Middle frontal gyrus (tissue), 1 donor: ENCODE data around the gene ATP5MC2.
"Not testable (repeated sequence)": the region's sequence is repeated elsewhere in the genome, so short reads cannot be mapped to it uniquely, and the experiment has no call there.

ENCODE experiments used
- DNase-seq: peaks from one replicate; pipeline ENCODE4 v3.0.0-alpha.2; 2015; ENCODE audit warnings: low spot score; ENCODE audit errors: extremely low spot score

The ATP5MC2 gene

DNA sequence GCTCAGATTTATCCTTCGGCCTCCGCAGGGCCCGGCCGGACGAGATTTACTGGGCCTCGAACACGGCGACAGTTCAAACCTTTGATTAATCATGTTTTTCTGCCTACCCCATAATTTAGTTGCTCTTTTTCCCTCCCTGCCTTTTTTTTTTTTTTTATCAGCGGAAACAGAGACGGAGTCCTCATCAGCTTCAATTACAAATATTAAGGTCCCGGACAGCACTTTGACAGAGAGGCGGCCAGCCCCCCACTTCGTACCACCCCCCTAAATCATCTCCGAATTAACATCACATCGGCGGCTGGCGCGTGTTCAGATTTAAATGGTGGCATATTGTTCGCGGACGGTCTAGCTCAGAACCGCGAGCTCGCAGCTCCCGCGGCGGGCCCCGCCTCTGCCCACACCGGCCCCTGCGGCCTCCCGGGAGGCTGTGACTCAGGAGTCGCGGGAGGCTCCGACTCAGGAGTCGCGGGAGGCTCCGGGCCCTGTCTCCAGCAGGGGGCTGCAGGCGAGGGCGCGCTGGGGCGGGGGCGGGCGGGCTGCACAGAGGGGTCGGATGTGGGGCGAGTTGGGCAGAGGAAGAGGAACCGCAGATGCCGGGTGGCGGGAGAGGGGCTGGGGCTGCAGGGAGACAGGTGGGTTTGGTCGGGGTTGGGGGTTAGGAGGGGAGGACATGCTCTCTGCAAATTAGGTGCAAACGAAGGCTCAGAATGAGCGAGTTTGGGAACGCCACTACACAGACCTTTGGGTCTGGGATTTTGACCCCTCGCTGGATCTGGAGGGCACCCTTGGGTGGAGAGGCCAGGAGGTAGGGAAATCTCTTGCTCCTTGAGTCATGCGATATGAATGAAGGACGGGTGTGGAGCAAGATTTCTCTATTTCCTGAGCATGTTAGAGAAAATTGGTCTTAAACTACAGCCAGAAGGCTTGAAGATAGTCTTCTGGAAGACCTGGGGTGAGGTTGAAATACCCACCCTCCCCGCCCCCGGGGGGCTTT, 19.6 kb upstream of the ATP5MC2 start:
- no peak for DNase-seq

- DNase-seq: no peak
These were observed 18.9 kb upstream of the ATP5MC2 start for GRCh38 chr12:53694756-53695151.

DNA sequence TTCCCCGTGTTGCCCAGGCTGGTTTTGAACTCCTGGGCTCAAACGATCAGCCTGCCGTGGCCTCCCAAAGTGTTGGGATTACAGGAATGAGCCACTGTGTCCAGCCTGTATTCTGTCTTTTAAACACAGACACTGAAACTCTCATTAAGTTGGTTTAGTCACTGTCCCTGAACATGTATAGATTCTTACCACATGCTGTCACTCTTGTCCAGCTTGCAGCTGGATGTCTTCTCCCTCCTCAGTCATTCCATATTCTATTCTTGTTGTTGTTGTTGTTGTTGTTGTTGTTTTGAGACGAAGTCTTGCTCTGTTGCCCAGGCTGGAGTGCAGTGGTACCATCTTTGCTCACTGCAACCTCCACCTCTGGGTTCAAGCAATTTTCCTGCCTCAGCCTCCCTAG, 12.3 kb upstream of the ATP5MC2 start:
- DNase-seq: no peak

DNA sequence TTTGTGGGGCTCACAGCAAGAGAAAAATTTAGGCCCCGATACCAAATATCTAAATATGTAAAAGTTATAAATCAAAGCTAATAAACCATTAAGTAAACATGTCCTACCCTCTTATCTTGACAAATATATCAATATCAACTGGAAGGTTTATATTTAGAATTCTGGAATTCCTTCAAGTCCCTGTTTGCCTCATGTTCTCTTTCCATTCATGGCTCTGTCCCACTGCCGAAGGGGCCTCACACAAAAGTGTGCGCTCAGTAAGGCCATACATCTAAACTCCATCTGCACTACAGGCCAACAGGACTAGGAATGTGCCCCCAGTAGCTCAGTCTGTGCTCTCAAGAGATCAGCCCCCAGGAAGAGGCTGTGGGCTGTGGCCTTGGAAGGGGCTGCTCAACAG, 10.6 kb upstream of the ATP5MC2 start:
- DNase-seq: no peak

GRCh38 chr12:53684654-53685220, 8.9 kb upstream of the ATP5MC2 start:
- DNase-seq: no peak

DNA sequence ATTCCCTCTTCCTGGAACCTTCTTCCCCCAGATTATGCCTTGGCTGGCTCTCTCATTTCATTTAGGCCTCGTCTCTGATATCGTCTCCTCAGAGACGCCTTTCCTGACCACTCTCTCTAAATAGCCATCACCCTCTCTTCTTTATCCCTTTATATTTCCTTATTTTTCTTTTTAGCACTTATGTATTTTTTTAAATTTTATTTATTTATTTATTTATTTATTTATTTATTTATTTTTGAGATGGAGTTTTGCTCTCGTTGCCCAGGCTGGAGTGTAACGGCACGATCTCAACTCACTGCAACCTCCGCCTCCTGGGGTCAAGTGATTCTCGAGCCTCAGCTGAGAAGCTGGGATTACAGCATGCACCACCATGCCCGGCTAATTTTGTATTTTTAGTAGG, 8.1 kb upstream of the ATP5MC2 start:
- no peak for DNase-seq

- no peak for DNase-seq
These were observed 7.6 kb upstream of the ATP5MC2 start for GRCh38 chr12:53683494-53683893.

DNA sequence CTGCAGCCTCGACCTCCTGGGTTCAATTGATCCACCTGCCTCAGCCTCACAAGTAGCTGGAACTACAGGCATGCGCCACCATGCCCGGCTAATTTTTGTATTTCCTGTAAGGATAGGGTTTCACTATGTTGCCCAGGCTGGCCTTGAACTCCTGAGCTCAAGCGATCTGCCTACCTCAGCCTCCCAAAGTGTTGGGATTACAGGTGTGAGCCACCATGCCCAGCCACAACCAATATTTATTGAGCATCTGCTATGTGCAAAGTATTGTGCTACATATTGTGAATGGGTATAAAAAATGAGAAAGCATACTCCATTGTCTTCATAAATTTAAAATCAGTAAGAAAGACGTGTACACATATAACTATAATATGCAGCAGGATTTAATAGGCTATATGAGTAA, 4.2 kb upstream of the ATP5MC2 start:
- DNase-seq: not testable (repeated sequence)

DNA sequence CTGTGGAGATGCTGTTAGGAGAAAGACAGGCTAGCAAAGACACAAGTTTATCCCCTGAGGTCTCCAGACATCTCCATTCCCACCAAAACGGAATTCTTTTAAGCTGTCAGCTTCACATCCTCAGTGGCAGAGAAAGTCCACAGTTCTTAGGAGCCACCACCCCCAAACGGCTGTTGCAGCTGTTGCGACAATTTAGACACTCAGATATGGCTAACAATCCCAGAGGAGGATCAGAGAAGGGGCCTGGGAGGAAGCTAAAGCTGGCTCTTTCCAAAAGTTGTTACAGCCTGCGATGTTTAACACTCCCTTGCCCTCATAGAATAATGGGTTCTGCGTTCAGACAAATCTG, 1.9 kb upstream of the ATP5MC2 start:
- no peak for DNase-seq

DNA sequence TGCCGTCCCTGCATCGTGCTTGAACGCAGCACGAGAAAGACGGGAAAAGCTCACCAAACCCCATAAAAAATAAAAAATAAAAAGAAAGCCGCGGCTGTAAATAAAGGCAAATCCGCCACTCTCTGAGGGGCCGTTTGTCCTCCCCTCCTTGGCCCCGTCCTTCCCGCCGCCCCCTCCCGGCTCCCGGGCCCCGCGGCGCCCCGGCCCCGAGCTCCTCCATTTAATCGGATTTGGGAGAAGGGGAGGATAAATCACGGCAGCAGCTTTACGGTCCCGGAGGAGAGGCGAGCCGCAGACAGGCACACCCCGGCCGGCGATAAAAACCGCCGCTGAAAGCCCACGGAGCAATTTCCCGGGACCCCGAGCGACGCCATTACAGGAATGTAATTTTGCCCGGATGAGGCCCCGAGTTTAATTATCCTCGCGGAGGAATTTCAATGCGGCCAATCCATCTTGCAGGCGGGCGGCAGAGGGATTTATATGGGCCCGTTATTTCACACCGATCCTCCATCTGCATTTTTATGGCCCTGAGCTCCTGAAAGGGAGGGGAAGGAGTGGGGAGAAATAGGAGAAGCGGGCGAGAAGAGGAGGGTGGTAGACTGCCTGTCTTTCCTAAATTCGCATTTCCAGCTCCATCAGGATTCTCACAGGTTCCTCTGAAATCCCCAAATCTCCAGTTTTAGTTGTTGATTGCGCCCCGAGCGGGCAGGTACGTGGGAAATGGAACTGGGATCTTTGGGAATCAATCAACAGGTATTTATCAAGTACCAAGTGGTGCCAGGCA, 1.3 kb upstream of the ATP5MC2 start:
- no peak for DNase-seq

- DNase-seq: peak; percentile 32
These were observed 753 bp upstream of the ATP5MC2 start for GRCh38 chr12:53676656-53677015.

GRCh38 chr12:53674977-53675700, 744 bp downstream of the ATP5MC2 start:
- no peak for DNase-seq

GRCh38 chr12:53670971-53671370, 4.9 kb downstream of the ATP5MC2 start:
- no peak for DNase-seq

DNA sequence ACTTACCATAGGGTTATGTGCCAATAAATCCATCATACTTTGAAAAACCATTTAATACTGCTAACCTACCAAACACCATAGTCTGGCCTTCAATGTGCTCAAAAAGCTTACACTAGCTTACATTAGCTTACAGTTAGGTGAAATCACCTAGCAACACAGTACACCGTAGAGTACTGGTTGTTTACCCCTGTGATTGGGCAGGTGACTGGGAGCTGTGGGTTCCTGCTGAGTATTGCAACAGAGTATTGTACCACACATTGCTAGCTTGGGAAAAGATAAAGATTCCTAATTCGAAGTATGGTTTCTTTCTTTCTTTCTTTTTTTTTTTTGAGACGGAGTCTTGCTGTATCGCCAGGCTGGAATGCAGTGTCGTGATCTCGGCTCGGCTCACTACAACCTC, 5.6 kb downstream of the ATP5MC2 start:
- no peak for DNase-seq

DNA sequence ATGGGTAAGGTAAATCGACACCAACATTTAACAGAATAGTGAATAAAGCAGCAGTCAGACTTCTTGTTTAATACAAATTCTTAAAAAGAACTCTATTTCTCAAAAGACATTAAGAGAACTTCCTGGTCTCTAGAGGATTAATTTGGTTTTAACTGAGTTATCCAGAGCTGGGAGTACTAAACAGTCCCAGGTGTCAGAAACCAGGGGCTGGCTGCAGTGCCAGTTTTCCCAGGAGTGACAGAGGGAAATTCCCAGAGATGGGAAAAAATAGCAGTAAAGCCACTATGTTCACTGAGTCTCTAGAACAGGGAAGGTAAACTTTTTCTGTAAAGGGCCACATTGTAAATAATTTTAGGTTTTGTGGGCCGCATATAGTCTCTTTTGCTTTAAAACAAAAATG, 8.8 kb downstream of the ATP5MC2 start:
- DNase-seq: no peak

GRCh38 chr12:53664936-53665335, 10.9 kb downstream of the ATP5MC2 start:
- no peak for DNase-seq

GRCh38 chr12:53664191-53664590, 11.7 kb downstream of the ATP5MC2 start:
- no peak for DNase-seq

GRCh38 chr12:53660041-53660440, 15.8 kb downstream of the ATP5MC2 start:
- no peak for DNase-seq

GRCh38 chr12:53659571-53659981, 16.3 kb downstream of the ATP5MC2 start:
- DNase-seq: no peak

- DNase-seq: peak; percentile 71
These were observed 16.8 kb downstream of the ATP5MC2 start for GRCh38 chr12:53659011-53659551.

- DNase-seq: no peak
These were observed 18.8 kb downstream of the ATP5MC2 start for GRCh38 chr12:53657041-53657440.
